T follicular helper cell (primary cell): ENCODE data around the gene HACD2.
"Not testable (repeated sequence)": the region's sequence is repeated elsewhere in the genome, so short reads cannot be mapped to it uniquely, and the experiment has no call there.

ENCODE experiments used
- DNase-seq: peaks from one replicate; pipeline ENCODE4 v3.0.0-alpha.2; 2020; ENCODE audit warnings: low read depth
- total RNA-seq, 2 experiments: gene quantifications; one replicate each; lab custom pipeline; 2026; lab: John Stamatoyannopoulos, UW

The HACD2 gene
- total RNA-seq: 50.0 to 51.6 reads per million in 2 experiments

- DNase-seq: peak; percentile 91
These were observed at the start of gene HACD2 for GRCh38 chr3:123584988-123585937. TSS of gene HACD2 (minus strand) at chr3:123585053. CDS start at chr3:123585027, 26 bp downstream.

- no peak for DNase-seq
These were observed 49.5 kb upstream of the HACD2 start for GRCh38 chr3:123634149-123635051.

DNA sequence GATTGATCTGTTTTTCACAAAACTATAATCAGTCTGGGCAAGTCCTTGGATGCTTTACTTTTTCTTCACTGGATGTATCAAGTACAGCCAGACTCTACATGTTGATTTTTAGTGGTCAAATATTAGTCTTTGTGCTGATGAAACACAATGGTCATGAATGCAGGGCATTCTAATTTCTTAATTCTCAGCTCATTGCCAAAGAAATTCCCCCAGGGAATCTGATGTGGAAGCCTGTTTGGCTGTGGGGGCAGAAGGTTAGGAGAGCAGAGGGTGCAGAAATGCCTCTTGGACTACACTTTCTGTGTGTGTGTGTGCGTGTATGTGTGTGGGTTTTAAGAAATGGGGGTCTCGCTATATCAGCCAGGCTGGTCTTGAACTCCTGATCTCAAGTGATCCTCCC, 48.7 kb upstream of the HACD2 start:
- no peak for DNase-seq

DNA sequence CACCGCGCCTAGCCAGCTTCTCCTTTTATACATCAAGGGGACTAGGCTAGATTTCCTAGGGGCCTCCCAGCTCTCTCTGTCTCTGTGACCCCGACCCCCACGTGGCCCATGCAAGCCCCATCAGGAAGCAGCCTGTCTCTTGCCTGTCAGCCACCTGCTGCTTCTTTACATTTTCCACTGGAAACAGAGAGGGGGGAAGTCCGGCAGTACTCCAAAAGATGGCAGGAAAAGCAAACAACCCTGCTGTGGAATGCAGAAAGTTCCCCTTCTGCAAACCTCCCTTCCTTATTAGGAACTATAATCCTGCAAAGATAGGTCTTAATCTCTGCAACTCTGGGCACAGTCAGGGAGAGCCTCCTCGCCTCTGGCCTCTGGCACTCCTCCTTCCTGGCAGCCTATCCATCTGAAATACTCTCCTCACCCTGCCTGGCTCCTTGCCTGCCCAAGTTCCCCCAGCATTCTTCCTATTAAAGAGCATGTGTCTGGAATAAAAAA, 47.4 kb upstream of the HACD2 start:
- DNase-seq: no peak

- no peak for DNase-seq
These were observed 44.8 kb upstream of the HACD2 start for GRCh38 chr3:123629747-123630047.

GRCh38 chr3:123628996-123629746, 44.3 kb upstream of the HACD2 start:
- DNase-seq: no peak

DNA sequence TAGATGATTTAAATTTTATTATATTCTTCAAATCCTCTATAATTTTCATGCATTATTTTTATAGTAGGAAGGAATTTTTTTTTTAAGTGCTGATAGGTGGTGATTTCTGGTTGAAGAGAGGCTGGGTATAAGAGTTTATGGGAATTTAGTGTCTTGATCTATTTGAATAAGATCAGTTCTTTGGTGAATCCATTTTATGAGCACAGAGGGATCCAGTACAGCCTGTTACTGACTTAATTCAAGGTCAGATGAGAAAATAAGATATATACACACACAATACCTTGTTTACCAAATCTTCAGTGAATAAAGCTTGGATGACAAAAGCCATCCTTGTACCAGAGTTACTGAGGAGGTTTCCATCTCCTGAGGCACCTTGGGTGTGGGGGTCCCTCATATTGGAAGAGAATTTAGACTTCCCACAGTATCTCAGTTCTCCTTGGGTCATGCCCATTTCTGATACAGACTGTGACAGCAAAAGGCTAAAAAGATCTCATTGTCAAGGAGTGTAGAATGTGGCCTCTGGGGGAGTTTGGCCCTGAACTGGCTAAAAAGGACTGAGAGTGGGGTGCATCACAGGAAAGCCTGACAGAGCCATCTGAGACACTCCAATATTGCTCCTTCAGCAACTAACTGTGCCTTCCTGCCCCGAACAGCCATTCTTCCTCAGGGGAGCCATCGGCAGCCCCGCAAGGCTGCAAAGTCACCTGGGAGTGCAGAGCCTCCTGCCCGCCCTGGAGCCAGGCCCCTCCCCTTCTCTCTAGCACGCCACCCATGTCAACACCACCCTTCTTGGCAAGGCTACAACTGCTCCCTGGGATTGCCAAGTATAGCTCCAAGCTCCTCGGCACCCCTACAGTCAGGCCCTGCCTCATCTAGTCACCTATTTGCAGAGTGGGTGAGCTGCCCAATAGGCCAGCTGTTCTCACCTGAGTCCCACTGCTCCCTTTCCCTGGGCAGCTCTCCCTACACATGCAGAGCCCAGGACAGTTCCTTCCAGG, 43.1 kb upstream of the HACD2 start:
- no peak for DNase-seq

DNA sequence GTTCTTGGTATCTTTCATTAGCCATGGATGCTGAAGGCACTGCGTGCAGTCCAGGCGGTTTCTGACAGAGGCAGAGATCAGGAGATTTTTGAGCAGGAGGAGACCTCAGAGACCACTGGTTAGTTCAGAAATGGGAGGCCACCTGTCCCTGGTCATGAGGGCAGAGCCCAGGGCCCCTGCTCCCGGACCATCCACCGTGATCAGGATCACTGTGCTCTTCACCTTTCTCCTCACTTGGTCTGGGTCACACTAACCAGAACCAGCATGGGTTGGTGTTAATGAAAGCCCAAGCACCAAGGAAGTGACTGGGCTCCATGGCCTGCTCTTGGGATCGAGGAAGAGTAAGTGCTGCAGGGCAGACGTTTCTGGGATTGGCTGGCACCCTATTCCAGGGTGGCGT, 42.0 kb upstream of the HACD2 start:
- DNase-seq: no peak

DNA sequence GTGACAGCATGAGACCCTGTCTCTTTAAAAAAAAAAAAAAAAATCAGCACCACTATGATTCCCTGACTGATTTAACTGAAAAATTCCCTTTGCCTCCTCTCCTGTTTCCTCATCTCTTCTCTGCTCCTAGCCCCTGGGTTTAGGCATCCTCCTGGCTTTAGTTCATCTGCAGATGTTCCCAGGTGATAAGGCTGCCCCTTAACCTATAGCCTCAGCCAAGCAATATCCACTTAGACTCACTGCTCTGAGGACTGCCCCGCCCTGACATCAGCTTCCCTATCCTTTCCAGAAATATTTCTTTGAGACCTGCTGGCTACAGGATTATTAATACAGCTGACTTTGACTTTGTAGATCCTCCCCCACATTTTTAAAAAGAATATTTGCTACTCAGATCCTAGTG, 39.4 kb upstream of the HACD2 start:
- DNase-seq: no peak

GRCh38 chr3:123623346-123623880, 38.6 kb upstream of the HACD2 start:
- no peak for DNase-seq

GRCh38 chr3:123622766-123623165, 37.9 kb upstream of the HACD2 start:
- DNase-seq: no peak

- no peak for DNase-seq
These were observed 37.0 kb upstream of the HACD2 start for GRCh38 chr3:123621850-123622189.

DNA sequence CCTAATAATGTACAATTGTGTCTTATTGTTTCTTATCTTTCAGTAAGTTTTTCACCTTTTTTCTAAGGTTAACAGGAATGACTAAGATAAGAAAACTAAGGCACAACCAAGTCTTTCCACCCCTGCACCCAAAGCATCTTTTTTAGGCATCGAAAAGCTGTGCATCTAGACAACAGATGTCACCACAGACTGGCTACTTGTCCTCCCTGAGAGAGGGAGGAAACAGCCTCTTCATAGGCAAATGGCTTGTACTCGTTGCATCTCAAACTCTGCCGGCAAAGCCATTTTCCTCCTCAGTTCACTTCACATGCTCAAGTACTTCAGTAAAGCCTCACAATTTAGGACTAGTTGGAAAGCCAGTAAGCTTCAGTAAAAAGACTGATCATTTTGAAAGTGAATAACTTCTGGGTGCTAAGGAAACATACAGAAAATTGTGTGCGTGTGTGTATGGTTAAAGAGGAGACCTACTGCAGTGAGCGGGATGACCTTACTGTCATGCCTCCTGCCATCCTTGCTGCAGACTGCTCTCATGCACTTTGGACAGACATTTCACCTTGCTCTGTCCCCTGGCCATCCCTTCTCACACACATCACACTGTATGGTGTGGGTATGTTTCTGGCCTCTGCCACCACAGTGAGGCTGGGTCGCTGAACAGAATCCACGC, 36.5 kb upstream of the HACD2 start:
- no peak for DNase-seq

GRCh38 chr3:123620343-123620742, 35.5 kb upstream of the HACD2 start:
- no peak for DNase-seq

DNA sequence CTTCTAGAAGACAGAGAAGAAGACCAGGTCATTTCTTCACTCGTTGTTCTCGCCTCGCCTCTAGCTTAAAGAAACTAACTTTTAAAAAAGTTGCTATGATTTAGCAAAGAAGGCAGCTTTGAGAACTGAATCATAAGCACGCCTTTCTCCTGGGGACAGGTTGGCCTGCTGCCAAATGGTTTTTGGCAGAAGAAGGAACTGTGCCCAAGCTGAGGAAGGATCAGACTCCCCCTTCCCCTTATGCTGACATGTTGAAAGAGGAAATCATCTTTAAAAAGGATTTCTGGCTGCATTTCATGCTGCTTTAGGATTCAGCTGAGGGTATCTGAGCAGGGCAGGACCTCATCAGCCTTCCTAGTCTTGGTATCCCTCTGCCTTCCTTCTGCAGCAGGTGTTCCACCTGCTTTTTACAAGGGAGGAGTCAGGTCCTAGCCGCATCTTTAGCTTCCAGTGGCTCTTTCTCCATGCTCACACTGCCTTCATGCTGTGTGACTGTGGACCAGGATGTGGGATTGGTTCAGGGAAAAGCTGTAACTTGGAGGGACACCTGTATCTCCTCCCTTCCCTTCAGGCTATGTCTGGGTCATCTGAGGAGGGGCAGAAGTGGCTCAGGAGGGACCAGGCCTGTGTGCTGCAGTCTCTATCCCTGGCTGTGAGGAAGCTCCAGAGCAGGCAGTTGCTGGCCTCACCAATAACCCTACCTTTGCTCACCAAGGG, 34.1 kb upstream of the HACD2 start:
- DNase-seq: no peak

DNA sequence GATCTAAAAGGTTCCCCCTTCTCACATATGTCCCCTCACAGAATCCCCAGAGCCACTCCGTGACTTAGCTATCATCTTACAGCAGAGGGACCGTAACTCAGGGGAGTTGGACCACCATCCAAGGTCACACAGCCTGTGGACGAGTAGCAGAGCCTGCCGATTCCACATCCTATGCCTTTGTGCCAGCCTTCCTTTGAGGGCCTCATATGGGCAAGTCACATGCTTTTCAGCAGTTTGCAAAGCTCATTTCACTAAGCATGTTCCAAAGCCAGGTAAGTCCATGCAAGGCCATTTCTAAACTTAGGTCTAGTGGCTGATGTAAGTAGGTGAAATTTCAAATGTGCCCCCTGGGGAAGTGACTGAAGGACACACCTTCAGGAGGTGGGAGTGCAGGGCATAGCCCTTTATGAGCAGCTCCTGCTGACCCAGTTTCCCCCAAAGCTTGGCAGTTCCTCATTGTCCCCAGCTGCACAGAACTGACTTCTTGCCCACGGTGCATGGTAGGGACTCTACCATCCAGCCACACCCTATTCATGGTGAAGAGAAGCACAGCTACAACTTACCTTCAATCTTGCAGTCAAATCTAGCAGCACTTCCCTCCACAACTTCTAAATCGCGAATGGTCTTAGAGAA, 33.3 kb upstream of the HACD2 start:
- no peak for DNase-seq

GRCh38 chr3:123616593-123616992, 31.7 kb upstream of the HACD2 start:
- no peak for DNase-seq

- no peak for DNase-seq
These were observed 28.7 kb upstream of the HACD2 start for GRCh38 chr3:123613543-123613942.

DNA sequence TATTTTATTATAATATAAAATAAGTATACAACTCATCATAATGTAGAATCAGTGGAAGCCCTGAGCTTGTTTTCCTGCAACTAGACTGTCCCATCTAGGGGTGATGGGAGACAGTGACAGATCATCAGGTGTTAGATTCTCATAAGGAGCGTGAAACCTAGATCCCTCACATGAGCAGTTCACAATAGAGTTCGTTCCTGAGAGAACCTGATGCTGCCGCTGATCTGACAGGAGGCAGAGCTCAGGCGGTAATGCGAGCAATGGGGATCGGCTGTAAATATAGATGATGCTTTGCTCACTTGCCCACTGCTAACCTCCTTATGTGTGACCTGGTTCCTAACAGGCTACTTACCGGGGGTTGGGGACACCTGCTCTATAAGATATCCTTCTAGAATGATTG, 26.8 kb upstream of the HACD2 start:
- not testable (repeated sequence) for DNase-seq
